ENCODE results near the gene TLE4. TPM values are rescaled to one million over a fixed set of nuclear protein-coding genes. Genes with fewer than 3 reads are reported as not detected.

TLE4 gene
- total and polyA plus RNA-seq, 2 experiments from 2014 or later, result 45.8 to 72.9 TPM

DNA sequence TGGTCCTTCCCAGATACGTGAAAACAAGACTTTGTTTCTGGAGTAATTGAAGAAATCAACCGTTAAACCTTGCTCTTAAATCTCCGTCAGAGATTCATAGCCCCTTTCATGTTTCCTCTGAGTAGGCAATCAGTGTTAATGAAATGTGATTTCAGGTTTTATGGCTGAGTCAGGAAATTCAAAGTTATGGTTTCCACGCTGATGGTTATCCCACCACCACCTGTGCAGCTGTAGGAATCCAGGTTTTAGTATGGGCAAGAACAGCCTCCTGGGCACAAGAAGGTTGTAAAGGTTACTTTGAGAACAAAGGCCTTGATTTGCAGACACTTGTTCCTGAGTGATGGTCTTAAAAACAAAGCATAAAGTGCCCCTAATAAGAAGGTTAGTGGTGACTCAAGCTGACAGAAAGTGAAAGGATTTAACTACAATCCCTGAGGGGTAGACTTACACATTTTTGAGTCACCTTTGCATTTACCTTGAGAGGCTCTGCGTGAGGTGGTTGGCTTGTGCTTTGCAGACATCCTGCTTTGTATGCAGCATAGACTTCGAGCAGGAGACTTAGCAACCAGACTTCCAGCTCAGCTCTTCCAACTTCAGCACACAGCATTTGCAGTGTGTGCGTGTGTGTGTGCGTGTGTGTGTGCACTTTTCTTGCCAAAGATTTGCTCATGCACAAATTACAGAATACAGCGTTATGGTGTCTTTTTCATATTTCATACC lies 159.6 kb downstream of the TLE4 start (continued):
- TF ChIP-seq, protein P1, sequence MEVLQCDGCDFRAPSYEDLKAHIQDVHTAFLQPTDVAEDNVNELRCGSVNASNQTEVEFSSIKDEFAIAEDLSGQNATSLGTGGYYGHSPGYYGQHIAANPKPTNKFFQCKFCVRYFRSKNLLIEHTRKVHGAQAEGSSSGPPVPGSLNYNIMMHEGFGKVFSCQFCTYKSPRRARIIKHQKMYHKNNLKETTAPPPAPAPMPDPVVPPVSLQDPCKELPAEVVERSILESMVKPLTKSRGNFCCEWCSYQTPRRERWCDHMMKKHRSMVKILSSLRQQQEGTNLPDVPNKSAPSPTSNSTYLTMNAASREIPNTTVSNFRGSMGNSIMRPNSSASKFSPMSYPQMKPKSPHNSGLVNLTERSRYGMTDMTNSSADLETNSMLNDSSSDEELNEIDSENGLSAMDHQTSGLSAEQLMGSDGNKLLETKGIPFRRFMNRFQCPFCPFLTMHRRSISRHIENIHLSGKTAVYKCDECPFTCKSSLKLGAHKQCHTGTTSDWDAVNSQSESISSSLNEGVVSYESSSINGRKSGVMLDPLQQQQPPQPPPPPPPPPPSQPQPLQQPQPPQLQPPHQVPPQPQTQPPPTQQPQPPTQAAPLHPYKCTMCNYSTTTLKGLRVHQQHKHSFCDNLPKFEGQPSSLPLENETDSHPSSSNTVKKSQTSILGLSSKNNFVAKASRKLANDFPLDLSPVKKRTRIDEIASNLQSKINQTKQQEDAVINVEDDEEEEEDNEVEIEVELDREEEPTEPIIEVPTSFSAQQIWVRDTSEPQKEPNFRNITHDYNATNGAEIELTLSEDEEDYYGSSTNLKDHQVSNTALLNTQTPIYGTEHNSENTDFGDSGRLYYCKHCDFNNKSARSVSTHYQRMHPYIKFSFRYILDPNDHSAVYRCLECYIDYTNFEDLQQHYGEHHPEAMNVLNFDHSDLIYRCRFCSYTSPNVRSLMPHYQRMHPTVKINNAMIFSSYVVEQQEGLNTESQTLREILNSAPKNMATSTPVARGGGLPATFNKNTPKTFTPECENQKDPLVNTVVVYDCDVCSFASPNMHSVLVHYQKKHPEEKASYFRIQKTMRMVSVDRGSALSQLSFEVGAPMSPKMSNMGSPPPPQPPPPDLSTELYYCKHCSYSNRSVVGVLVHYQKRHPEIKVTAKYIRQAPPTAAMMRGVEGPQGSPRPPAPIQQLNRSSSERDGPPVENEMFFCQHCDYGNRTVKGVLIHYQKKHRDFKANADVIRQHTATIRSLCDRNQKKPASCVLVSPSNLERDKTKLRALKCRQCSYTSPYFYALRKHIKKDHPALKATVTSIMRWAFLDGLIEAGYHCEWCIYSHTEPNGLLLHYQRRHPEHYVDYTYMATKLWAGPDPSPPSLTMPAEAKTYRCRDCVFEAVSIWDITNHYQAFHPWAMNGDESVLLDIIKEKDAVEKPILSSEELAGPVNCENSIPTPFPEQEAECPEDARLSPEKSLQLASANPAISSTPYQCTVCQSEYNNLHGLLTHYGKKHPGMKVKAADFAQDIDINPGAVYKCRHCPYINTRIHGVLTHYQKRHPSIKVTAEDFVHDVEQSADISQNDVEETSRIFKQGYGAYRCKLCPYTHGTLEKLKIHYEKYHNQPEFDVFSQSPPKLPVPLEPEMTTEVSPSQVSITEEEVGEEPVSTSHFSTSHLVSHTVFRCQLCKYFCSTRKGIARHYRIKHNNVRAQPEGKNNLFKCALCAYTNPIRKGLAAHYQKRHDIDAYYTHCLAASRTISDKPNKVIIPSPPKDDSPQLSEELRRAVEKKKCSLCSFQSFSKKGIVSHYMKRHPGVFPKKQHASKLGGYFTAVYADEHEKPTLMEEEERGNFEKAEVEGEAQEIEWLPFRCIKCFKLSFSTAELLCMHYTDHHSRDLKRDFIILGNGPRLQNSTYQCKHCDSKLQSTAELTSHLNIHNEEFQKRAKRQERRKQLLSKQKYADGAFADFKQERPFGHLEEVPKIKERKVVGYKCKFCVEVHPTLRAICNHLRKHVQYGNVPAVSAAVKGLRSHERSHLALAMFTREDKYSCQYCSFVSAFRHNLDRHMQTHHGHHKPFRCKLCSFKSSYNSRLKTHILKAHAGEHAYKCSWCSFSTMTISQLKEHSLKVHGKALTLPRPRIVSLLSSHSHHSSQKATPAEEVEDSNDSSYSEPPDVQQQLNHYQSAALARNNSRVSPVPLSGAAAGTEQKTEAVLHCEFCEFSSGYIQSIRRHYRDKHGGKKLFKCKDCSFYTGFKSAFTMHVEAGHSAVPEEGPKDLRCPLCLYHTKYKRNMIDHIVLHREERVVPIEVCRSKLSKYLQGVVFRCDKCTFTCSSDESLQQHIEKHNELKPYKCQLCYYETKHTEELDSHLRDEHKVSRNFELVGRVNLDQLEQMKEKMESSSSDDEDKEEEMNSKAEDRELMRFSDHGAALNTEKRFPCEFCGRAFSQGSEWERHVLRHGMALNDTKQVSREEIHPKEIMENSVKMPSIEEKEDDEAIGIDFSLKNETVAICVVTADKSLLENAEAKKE (CRISPR knock-in tag; IDR thresholded peaks at IDR 0.05), result no peak
- no peak for TF ChIP-seq STAT1 (IDR thresholded peaks at IDR 0.05; ENCODE audit: unreplicated experiment)
- TF ChIP-seq, protein P2, sequence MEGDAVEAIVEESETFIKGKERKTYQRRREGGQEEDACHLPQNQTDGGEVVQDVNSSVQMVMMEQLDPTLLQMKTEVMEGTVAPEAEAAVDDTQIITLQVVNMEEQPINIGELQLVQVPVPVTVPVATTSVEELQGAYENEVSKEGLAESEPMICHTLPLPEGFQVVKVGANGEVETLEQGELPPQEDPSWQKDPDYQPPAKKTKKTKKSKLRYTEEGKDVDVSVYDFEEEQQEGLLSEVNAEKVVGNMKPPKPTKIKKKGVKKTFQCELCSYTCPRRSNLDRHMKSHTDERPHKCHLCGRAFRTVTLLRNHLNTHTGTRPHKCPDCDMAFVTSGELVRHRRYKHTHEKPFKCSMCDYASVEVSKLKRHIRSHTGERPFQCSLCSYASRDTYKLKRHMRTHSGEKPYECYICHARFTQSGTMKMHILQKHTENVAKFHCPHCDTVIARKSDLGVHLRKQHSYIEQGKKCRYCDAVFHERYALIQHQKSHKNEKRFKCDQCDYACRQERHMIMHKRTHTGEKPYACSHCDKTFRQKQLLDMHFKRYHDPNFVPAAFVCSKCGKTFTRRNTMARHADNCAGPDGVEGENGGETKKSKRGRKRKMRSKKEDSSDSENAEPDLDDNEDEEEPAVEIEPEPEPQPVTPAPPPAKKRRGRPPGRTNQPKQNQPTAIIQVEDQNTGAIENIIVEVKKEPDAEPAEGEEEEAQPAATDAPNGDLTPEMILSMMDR (conservative IDR thresholded peaks at IDR 0.05; ENCODE audit: low read depth in 2 of 2), result no peak
- TF ChIP-seq, protein P3, sequence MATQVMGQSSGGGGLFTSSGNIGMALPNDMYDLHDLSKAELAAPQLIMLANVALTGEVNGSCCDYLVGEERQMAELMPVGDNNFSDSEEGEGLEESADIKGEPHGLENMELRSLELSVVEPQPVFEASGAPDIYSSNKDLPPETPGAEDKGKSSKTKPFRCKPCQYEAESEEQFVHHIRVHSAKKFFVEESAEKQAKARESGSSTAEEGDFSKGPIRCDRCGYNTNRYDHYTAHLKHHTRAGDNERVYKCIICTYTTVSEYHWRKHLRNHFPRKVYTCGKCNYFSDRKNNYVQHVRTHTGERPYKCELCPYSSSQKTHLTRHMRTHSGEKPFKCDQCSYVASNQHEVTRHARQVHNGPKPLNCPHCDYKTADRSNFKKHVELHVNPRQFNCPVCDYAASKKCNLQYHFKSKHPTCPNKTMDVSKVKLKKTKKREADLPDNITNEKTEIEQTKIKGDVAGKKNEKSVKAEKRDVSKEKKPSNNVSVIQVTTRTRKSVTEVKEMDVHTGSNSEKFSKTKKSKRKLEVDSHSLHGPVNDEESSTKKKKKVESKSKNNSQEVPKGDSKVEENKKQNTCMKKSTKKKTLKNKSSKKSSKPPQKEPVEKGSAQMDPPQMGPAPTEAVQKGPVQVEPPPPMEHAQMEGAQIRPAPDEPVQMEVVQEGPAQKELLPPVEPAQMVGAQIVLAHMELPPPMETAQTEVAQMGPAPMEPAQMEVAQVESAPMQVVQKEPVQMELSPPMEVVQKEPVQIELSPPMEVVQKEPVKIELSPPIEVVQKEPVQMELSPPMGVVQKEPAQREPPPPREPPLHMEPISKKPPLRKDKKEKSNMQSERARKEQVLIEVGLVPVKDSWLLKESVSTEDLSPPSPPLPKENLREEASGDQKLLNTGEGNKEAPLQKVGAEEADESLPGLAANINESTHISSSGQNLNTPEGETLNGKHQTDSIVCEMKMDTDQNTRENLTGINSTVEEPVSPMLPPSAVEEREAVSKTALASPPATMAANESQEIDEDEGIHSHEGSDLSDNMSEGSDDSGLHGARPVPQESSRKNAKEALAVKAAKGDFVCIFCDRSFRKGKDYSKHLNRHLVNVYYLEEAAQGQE (IDR thresholded peaks at IDR 0.05; ENCODE audit: unreplicated experiment), result no peak

Data from GM23338 (cell line).